GM21381 (cell line): ENCODE results near the gene TOR2A.
"Not testable (repeated sequence)": the region's sequence is repeated elsewhere in the genome, so short reads cannot be mapped to it uniquely, and the experiment has no call there.

Experiments
- ATAC-seq: cut with Tn5 transposase; IDR thresholded peaks from one replicate; pipeline ENCODE4 v1.9.1; 2021; ENCODE audit warnings: mild to moderate bottlenecking, moderate library complexity; ENCODE audit not compliant: unreplicated experiment

TOR2A gene

GRCh38 chr9:127734747-127735529 is at the start of gene TOR2A:
Gene TOR2A, minus strand, starts transcription at chr9:127735294. Its CDS starts 24 bp downstream, at chr9:127735270.
- ATAC-seq = peak; percentile 80

GRCh38 chr9:127783111-127784008 is 48.3 kb upstream of the TOR2A start:
- ATAC-seq = no peak

DNA sequence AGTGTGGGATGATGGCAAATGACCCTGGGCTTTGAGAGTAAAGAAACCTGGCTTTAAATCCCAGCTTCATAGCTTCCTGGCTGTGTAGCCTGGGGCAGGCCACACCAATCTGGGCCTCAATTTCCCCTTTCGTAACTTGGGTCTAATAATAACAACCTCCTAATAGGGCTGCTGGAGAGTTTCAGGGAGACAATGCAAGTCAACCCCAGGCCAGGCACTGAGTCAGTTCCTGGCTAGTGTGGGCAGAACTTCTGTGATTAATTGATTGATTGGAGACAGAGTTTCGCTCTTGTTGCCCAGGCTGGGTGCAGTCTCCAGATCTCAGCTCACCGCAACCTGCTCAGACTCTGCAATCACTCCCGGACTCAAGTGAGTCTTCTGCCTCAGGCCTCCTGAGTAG is 46.7 kb upstream of the TOR2A start:
- ATAC-seq = no peak

DNA sequence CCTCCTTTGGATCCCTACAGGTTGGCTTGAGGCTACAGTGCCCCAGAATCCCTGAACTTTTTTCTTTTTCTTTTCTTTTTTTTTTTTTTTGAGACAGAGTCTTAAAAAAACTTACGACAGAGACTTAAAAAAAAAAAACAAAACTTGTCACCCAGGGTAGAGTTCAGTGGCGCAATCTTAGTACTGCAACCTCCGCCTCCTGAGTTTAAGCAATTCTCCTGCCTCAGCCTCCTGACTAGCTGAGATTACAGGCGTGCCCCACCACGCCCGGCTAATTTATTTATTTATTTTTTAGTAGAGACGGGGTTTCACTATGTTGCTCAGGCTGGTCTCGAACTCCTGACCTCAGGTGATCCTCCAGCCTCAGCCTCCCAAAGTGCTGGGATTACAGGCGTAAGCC is 45.8 kb upstream of the TOR2A start:
- not testable (repeated sequence) for ATAC-seq

DNA sequence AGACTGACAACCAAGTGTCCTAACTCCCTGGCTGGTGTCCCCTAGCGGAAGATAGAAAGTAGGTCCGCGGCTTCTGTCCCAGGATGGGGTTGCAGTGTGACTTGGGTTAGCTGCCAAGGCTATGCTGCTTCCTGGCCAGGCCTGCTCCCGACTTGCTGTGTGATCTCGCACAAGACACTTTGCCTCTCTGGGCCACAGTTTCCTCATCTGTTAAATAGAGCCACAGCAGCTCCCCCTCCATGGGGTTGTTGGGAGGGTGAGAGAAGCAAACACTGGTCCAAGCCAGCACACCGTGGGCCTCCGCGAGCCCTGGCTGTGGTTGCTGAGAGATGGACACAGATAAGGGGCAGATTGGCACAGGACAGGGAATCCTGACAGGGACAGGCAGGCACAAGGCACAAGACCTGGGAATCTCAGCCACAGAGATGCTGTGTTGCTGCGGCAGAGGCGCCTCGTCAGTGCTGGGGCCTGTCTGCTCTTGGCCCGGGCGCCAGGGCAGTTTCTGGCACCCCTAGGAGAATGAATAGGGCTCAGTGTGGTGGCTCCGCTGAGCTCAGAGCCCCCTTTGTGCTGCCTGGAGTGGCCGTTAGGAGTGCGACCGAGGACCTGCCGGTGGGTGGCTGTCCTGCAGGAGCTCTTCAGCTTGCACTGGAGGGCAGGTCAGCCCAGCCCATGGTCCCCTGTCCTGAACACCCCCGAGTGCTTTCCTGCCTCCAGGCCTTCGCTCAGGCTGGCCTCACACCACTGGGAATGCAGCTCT is 45.2 kb upstream of the TOR2A start:
- ATAC-seq = no peak

GRCh38 chr9:127779136-127779981 is 44.3 kb upstream of the TOR2A start:
- ATAC-seq = peak; percentile 42

GRCh38 chr9:127778280-127779135 is 43.4 kb upstream of the TOR2A start, which contains the start of gene SH2D3C:
Gene SH2D3C, minus strand, starts transcription at chr9:127778666. Its CDS starts 39 bp downstream, at chr9:127778627.
- peak; percentile 34 for ATAC-seq

DNA sequence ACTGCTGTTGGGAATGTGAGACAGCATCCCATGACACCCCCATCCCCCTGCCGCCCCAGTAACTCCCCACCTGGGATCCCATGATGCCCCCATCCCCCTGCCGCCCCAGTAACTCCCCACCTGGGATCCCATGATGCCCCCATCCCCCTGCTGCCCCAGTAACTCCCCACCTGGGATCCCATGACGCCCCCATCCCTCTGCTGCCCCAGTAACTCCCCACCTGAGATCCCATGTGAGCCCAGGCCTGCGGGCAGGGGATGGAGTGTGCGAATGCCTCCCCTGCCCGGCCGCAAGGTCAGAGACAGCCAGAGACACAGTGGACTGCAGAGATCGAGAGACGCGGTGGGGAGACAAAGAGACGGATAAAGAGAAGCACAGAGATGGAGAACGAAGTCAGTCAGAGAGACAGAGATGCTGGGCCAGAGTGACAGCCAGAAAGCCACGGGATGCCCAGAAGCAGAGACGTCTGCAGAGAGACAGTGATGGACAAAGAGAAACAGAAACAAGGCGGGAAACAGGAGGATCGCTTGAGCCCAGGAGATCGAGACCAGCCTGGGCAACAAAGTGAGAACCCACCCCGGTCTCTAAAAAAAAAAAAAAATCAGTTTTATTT is 42.4 kb upstream of the TOR2A start:
- ATAC-seq = no peak

DNA sequence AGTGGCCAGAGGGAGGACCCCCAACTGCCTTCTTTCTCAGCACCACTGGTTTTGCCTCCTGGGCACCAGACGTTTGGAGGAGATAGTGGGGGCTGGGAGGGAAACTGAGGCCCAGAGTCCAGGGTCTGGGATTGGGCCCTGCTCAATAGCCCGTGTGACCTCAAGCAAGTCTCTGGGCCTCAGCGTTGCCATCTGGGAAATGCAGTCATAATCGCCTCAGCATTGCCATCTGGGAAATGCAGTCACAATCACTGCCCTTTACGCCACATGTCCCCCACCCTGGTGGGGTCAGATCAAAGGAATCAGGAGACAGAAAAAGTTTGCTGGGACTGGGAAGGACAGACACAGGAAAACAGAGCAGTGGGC is 41.8 kb upstream of the TOR2A start:
- no peak for ATAC-seq

- ATAC-seq = no peak
Observed at GRCh38 chr9:127776195-127776923, 41.3 kb upstream of the TOR2A start.

- no peak for ATAC-seq
Observed at GRCh38 chr9:127773981-127774380, 38.9 kb upstream of the TOR2A start.

DNA sequence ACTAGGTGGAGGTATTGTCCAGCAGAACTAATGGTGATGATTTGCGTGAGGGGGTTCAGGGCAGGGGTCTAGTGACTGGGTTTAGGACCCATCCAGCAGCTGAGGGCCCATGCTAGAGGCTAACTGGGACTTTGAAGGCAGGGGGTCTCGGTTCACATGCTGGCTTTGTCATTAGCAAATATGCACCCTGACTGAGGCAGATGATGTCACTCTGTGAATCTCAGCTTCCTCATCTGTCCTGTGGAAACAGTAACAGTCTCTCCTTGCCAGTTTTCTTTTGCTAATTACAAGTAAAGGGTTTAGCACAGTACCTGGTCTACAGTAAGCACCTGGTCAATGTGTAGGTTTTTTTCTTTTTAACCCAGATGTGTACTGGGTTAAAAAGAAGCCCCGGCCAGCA is 38.2 kb upstream of the TOR2A start:
- ATAC-seq = no peak

- no peak for ATAC-seq
Observed at GRCh38 chr9:127772603-127773002, 37.5 kb upstream of the TOR2A start.

DNA sequence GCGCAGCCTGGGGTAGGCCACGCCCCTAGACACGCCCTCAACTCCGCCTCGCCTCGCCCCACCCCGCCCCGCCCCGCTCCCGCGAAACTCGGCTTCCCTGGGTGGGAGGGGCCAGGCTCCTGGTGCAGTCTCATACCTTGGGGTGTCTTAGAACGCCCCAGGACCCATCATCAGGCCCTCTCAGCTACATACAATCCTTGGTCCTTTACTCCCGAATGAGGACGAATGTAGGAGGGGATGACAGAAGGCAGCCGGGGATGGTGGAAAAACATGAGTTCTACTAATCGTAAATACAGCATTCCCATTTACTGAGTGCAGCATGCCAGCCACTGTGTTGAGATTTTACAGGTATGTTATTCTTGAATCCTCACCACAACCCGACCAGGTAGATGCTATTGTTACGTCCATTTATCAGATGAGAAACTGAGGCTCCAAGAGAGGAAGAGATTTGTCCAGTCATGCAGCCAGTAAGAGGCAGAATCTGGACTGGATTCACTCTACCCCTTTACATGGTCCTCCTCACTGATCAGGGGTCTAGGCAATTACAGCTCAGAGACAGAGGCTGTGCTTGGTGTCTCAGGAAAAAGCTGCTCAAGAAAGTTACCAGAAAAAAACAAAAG is 36.6 kb upstream of the TOR2A start:
- no peak for ATAC-seq

GRCh38 chr9:127770905-127771569 is 35.9 kb upstream of the TOR2A start:
- peak; percentile 86 for ATAC-seq

DNA sequence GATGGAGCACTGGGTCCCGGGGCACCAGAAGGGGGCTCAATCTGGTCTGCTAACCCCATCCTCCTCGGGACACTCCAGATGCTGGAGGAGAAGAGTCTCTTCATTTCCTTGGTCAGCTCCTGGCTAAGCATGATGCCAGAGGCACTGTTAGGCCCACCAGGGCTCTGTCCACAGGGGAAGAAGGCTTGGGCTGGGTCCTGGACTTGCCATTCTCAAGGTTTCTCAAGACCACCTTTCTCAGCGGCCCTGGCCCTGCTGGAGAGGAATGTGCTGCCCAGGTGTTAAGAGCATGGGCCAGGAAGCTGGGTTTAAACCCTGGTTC is 35.5 kb upstream of the TOR2A start:
- ATAC-seq = no peak

DNA sequence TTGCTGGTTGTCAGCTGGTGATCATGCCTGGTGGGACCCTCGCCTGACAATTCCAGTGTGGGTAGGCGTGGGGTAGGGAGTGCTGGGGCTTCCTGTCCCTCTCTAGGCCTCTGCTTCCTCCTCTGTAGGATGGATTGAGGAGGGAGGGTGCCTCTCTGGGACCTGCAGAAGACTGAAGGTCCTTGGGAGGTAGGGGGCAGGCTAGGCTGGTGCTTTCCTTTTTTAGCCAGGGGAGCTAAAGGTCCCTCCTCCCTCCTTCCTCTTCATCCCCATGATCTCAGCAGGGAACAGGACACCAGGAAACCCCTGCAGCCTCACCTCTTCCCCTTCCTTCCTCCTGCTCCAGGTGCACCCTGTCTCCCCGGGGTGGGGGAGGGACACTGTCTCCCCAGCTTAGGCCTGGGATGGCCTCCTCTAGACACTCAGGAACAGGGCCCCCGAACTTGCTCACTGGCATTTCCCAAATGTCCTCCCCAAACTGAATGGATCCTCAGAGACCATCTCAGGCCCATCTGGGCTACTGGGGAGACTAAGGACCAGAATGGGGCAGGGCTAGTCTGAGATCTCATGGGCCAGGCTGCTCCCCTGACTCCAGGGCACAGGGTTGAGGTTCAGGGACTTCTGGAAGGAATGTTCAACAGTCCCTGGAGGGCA is 35.0 kb upstream of the TOR2A start:
- no peak for ATAC-seq
